HUES48 (cell line): ENCODE data around the gene GMPR2.
"Not testable (repeated sequence)": the region's sequence is repeated elsewhere in the genome, so short reads cannot be mapped to it uniquely, and the experiment has no call there.

Source experiments
- H3K27ac ChIP-seq: one replicate; pipeline ENCODE4 v1.7.0; 2013; ENCODE audit warnings: low read depth, low read length, inconsistent platforms
- H3K27me3 ChIP-seq: 2 replicates; pipeline ENCODE4 v1.6.1; 2013; ENCODE audit warnings: mild to moderate bottlenecking, low read length; ENCODE audit not compliant: control insufficient read depth, insufficient read depth
- H3K36me3 ChIP-seq: 2 replicates; pipeline ENCODE4 v1.6.1; 2013; ENCODE audit warnings: low read length; ENCODE audit not compliant: control insufficient read depth, insufficient read depth
- H3K4me1 ChIP-seq: 2 replicates; pipeline ENCODE4 v1.6.1; 2013; ENCODE audit warnings: mild to moderate bottlenecking, low read length; ENCODE audit not compliant: control insufficient read depth, insufficient read depth
- H3K4me3 ChIP-seq: 2 replicates; pipeline ENCODE4 v1.5.1; 2013; ENCODE audit warnings: mild to moderate bottlenecking, low read depth, low read length
- H3K9ac ChIP-seq: 2 replicates; pipeline ENCODE4 v1.6.1; 2013; ENCODE audit warnings: mild to moderate bottlenecking, low read depth, low read length, moderate library complexity
- H3K9me3 ChIP-seq: 2 replicates; pipeline ENCODE4 v1.6.1; 2013; ENCODE audit warnings: low read length; ENCODE audit not compliant: control insufficient read depth, insufficient read depth

GMPR2 gene

DNA sequence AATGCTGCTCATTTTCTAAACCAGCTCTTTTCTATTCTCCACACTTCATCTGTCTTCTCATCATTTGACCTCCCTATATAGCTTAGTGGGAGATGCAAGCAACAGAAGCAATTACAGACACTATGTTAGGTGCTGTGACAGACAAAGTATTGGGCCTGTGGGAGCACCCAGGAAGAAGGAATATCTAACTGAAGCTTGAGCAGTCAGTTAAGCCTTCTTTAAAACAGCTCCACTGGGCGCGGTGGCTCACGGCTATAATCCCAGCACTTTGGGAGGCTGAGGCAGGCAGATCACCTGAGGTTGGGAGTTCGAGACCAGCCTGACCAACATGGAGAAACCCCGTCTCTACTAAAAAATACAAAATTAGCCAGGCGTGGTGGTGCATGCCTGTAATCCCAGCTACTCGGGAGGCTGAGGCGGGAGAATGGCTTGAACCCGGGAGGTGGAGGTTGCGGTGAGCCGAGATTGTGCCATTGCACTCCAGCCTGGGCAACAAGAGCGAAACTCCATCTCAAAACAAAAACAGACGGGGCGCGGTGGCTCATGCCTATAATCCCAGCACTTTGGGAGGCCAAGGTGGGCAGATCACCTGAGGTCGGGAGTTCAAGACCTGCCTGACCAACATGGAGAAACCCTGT, 29.4 kb upstream of the GMPR2 start:
- not testable (repeated sequence) for H3K9ac ChIP-seq, H3K4me1 ChIP-seq, H3K27me3 ChIP-seq, H3K9me3 ChIP-seq
- H3K36me3 ChIP-seq, result peaks cover 35% of the 10 kb centered on the region
- peak overlapping the region; percentile 35 for H3K4me3 ChIP-seq
- peak overlapping the region; percentile 83 for H3K27ac ChIP-seq

DNA sequence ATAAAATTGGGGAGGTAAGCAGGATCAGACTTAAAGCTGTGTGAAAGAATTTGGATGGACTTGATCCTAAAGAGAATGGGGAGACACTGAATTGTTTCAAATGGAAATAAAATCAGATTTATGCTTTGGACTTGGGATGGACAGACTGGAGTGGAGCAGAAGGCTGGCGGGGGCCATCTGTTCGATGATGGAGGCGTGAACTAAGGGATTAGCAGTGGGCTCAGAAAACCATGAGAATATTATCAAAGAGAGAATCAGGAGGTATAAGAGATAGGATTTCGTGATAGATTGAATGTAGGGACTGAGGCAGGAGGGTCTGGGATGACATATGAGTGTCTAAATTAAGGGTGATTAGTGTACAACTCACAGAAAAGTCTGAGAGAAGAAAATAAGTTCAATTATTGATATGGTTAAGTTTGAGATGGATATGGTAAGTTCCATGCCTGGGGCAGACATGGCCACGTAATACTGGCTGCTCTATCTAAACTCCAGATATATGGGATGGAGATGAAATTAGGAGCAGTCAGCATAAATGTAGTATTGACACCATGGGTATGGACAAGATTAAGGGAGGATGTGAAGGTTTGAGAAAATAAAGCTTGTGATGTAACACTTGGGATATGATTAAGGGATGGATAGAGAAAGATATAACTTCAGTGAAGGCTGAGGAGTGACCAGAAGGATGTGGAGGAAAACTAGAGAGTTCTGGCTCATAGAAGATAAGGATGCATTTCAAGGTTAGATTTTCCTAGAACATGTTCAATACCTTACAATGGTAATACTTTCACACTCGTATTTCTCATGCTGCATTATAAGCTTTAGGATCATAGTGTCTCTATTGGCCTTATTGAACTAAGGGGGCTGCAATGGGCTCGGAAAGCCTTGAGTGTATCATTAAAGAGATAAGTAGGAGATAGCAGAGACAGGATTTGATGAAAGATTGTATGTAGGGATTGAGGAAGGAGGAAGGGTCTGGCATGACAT, 28.3 kb upstream of the GMPR2 start:
- H3K4me3 ChIP-seq, result no peak overlapping the region
- H3K27ac ChIP-seq, result no peak overlapping the region
- peaks cover 6% of the 10 kb centered on the region for H3K4me1 ChIP-seq
- H3K36me3 ChIP-seq, result peaks cover 43% of the 10 kb centered on the region
- H3K9ac ChIP-seq, result no peak overlapping the region
- H3K27me3 ChIP-seq, result no peaks in the 10 kb centered on the region
- peaks cover 7% of the 10 kb centered on the region; the same call in 1 of the 2 replicates for H3K9me3 ChIP-seq

- H3K9me3 ChIP-seq, result peaks cover 4% of the 10 kb centered on the region; the same call in 1 of the 2 replicates
Observed at GRCh38 chr14:24206260-24207103, 26.2 kb upstream of the GMPR2 start.

DNA sequence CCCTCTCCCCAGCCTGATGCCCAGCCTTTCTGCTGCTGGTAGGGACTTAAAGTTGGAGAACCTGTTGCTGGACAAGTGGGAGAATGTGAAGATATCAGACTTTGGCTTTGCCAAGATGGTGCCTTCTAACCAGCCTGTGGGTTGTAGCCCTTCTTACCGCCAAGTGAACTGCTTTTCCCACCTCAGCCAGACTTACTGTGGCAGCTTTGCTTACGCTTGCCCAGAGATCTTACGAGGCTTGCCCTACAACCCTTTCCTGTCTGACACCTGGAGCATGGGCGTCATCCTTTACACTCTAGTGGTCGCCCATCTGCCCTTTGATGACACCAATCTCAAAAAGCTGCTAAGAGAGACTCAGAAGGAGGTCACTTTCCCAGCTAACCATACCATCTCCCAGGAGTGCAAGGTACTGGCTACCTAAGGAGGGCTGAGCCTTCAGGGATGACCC, 25.6 kb upstream of the GMPR2 start:
- Histone ChIP-seq H3K27ac (no peak overlapping the region), H3K4me1 (peaks cover 6% of the 10 kb centered on the region), H3K9me3 (no peaks in the 10 kb centered on the region), H3K36me3 (peaks cover 59% of the 10 kb centered on the region), H3K4me3 (no peak overlapping the region), H3K9ac (no peak overlapping the region), H3K27me3 (no peaks in the 10 kb centered on the region)

More at GRCh38 chr14:24206260-24207103, 26.2 kb upstream of the GMPR2 start:
- no peaks in the 10 kb centered on the region for H3K27me3 ChIP-seq
- no peak overlapping the region for H3K27ac ChIP-seq
- H3K36me3 ChIP-seq, result peaks cover 61% of the 10 kb centered on the region
- H3K9ac ChIP-seq, result no peak overlapping the region
- H3K4me3 ChIP-seq, result no peak overlapping the region
- peaks cover 6% of the 10 kb centered on the region for H3K4me1 ChIP-seq

DNA sequence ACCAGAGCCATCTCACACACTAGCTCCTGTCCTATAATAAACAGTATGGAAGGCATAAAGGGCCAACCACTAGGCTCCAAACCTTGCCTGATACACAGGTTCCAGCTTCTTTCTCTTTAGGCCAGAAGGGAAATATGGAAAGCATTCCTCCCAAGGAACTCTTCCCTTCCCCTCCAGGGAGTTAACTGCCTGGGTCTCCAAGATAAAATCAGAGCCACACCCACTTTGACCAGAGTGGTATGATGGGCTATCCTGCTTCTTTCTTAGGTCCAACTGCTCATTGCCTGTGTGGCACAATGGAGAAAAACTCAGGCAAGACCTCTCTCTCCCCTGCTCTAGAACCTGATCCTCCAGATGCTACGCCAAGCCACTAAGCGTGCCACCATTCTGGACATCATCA, 25.1 kb upstream of the GMPR2 start:
- H3K9ac ChIP-seq, result no peak overlapping the region
- no peaks in the 10 kb centered on the region for H3K9me3 ChIP-seq
- H3K4me1 ChIP-seq, result peaks cover 6% of the 10 kb centered on the region
- peaks cover 59% of the 10 kb centered on the region for H3K36me3 ChIP-seq
- H3K27ac ChIP-seq, result no peak overlapping the region
- H3K27me3 ChIP-seq, result no peaks in the 10 kb centered on the region
- H3K4me3 ChIP-seq, result no peak overlapping the region

DNA sequence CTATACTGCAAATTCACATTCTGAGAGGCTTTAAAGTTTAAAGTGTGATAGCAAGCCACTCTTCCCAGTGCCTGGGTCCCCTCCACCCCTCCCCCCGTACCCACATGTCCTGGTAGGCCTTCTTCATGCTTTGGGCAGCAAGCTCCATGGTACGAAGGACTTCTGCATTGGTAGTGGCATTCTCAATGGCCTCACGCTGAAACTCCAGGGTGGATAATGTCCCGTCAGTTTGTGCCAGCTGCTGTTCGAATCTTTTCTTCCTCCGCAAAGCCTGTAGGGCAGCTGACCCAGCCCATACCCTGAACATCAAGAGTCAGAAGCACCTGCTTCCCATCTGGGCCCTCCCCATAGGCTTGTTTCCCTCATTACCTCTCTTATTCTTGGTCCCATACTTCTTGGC, 21.4 kb upstream of the GMPR2 start:
- peaks cover 52% of the 10 kb centered on the region for H3K36me3 ChIP-seq
- H3K4me3 ChIP-seq, result no peak overlapping the region
- no peak overlapping the region for H3K27ac ChIP-seq
- no peak overlapping the region for H3K9ac ChIP-seq
- peaks cover 5% of the 10 kb centered on the region for H3K4me1 ChIP-seq
- no peaks in the 10 kb centered on the region for H3K9me3 ChIP-seq
- H3K27me3 ChIP-seq, result no peaks in the 10 kb centered on the region

DNA sequence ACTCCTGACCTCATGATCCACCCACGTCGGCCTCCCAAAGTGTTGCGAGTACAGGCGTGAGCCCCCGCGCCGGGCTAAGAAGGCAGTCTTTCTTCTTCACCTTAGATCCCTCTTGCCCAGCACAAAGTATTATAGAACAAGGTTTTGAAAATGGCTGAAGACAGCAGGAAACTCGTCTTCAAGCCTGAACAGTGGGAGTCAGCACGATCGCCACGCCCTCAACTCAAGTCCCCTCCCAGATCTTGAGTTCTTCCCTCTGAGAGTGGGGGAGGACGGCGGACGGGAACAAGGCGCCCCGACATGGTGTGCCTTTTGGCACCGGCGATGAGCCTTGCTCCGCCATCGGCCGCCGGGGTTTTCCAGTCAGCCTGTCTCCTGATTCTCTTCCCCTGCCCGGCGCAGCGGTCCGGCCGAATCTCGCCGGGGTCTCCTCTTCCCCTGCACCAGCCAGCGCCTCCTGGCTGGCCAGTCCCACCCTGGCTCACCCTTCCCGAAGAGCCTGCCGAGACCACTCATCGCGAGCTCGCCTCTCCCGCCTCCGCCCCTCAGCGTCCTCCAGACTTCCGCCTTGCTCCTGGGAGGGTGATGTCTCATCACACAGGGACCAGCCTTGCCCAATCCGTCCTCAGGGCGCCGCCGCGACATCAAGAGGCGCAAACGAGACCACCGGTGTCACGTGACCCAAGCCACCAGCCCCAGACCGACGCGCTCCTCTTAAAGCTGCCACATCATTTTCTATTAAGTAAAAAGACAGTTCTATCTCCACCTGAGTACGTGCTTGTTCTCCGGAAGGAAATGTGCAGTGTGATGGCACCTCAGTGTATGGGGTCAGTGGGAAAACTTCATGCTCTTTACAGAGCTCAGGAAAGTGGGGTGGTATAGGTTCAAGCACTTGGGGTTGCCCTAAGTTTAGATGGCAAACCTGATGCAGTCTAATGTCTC, 19.5 kb upstream of the GMPR2 start, which contains the start of gene CHMP4A:
CHMP4A (minus strand) TSS at position 565 of the 942 bp plus-strand sequence; CDS start at position 516, 49 bp downstream.
- Histone ChIP-seq H3K36me3 (peaks cover 47% of the 10 kb centered on the region), H3K4me1 (peaks cover 5% of the 10 kb centered on the region), H3K4me3 (peak within 1 kb of the TSS; percentile 77), H3K27ac (peak within 1 kb of the TSS; percentile 99), H3K9ac (peak within 1 kb of the TSS; percentile 89), H3K27me3 (no peaks in the 10 kb centered on the region), H3K9me3 (no peaks in the 10 kb centered on the region)

GRCh38 chr14:24213866-24214662, 18.7 kb upstream of the GMPR2 start:
- Histone ChIP-seq H3K9ac (0 out of 2 replicates have a peak overlapping the region, but pooled peaks have one; percentile 32), H3K36me3 (peaks cover 44% of the 10 kb centered on the region), H3K4me3 (peak overlapping the region; percentile 77), H3K27me3 (no peaks in the 10 kb centered on the region), H3K9me3 (no peaks in the 10 kb centered on the region), H3K4me1 (peaks cover 5% of the 10 kb centered on the region), H3K27ac (peak overlapping the region; percentile 99)

DNA sequence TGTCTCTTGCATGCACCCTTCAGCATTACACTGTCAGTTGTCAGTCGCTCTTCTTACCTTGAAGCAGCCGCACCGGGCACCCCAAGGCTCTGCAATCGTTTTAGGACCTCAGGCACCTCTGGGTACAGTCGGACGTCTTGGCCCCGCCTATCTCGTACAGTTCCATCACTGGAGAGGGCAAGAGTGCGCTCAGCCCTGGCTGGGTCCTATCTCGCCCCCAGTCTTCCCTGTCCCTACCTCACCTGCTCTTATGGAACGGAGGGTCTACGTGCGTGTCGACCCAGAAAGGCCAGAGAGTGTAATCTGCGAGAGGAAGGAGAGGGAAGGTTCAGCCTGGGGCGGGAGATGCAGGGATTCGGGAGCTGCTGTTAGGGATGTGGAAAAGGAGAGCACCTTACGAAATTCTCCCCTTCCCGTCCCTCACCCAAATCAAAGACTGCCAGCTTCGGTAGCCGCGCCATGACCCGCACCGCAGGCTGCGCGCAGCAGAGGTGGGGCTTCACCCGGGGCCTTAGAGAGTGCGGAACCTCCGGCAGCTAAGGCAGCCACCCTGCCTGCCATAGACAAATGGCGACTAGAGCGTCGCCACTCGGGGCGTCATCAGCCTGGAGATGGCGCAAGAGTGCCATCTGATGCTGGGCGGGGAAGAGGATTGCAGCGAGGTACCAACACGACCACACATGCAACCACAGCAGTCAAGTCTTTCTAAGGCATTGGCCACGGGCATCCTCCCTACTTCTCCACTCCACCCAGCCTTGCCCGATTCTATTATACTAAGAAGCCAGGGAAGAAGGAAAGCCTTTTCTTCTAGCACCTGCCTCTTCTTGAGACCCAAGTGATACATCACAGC, 17.0 kb upstream of the GMPR2 start, which contains the start of gene MDP1:
MDP1 (minus strand) TSS at position 572 of the 850 bp plus-strand sequence; CDS start at position 461, 111 bp downstream.
- no peaks in the 10 kb centered on the region for H3K9me3 ChIP-seq
- peak within 1 kb of the TSS; percentile 88 for H3K27ac ChIP-seq
- peaks cover 5% of the 10 kb centered on the region for H3K4me1 ChIP-seq
- peak within 1 kb of the TSS; percentile 97 for H3K4me3 ChIP-seq
- peaks cover 27% of the 10 kb centered on the region for H3K36me3 ChIP-seq
- peak within 1 kb of the TSS; percentile 76 for H3K9ac ChIP-seq
- H3K27me3 ChIP-seq, result no peaks in the 10 kb centered on the region
